Neural progenitor cell (in vitro differentiated cells): Measurements from ENCODE around the gene HRH2.

Experiments used
- EZH2 ChIP-seq: fragments of 200-600 bp; sonication (generic); IDR thresholded peaks from 2 replicates; pipeline ENCODE4 v1.6.1; 2017; ENCODE audit warnings: antibody characterized with exemption, mild to moderate bottlenecking, moderate library complexity
- TF ChIP-seq, protein P1 (sequence below): fragments of 200-600 bp; sonication (generic); IDR thresholded peaks from 2 replicates; pipeline ENCODE4 v1.5.1; 2017; ENCODE audit warnings: antibody characterized with exemption, mild to moderate bottlenecking

GRCh38 chr5:175610898-175611297 lies 47.0 kb upstream of the HRH2 start:
- TF ChIP-seq, protein P1, sequence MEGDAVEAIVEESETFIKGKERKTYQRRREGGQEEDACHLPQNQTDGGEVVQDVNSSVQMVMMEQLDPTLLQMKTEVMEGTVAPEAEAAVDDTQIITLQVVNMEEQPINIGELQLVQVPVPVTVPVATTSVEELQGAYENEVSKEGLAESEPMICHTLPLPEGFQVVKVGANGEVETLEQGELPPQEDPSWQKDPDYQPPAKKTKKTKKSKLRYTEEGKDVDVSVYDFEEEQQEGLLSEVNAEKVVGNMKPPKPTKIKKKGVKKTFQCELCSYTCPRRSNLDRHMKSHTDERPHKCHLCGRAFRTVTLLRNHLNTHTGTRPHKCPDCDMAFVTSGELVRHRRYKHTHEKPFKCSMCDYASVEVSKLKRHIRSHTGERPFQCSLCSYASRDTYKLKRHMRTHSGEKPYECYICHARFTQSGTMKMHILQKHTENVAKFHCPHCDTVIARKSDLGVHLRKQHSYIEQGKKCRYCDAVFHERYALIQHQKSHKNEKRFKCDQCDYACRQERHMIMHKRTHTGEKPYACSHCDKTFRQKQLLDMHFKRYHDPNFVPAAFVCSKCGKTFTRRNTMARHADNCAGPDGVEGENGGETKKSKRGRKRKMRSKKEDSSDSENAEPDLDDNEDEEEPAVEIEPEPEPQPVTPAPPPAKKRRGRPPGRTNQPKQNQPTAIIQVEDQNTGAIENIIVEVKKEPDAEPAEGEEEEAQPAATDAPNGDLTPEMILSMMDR, result no peak
- TF ChIP-seq EZH2, result no peak
